GM20000 (cell line): ENCODE data around the gene VWCE.
A peak's percentile ranks its signal among the peaks of the same experiment; 100 is the strongest.

Experiments used
- DNase-seq: peaks from one replicate; pipeline ENCODE4 v3.0.0; 2012; ENCODE audit warnings: low spot score
- CTCF ChIP-seq: IDR thresholded peaks from 2 replicates; pipeline ENCODE4 v1.5.1; 2012; ENCODE audit warnings: mild to moderate bottlenecking, control low read depth; ENCODE audit errors: extremely low read depth, missing control alignments

VWCE gene, protein sequence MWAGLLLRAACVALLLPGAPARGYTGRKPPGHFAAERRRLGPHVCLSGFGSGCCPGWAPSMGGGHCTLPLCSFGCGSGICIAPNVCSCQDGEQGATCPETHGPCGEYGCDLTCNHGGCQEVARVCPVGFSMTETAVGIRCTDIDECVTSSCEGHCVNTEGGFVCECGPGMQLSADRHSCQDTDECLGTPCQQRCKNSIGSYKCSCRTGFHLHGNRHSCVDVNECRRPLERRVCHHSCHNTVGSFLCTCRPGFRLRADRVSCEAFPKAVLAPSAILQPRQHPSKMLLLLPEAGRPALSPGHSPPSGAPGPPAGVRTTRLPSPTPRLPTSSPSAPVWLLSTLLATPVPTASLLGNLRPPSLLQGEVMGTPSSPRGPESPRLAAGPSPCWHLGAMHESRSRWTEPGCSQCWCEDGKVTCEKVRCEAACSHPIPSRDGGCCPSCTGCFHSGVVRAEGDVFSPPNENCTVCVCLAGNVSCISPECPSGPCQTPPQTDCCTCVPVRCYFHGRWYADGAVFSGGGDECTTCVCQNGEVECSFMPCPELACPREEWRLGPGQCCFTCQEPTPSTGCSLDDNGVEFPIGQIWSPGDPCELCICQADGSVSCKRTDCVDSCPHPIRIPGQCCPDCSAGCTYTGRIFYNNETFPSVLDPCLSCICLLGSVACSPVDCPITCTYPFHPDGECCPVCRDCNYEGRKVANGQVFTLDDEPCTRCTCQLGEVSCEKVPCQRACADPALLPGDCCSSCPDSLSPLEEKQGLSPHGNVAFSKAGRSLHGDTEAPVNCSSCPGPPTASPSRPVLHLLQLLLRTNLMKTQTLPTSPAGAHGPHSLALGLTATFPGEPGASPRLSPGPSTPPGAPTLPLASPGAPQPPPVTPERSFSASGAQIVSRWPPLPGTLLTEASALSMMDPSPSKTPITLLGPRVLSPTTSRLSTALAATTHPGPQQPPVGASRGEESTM

GRCh38 chr11:61294717-61295595 is at the start of gene VWCE:
VWCE (minus strand) TSS chr11:61295316; CDS start chr11:61295037, 279 bp downstream.
- TF ChIP-seq CTCF = peak; percentile 80
- DNase-seq = peak; percentile 96

DNA sequence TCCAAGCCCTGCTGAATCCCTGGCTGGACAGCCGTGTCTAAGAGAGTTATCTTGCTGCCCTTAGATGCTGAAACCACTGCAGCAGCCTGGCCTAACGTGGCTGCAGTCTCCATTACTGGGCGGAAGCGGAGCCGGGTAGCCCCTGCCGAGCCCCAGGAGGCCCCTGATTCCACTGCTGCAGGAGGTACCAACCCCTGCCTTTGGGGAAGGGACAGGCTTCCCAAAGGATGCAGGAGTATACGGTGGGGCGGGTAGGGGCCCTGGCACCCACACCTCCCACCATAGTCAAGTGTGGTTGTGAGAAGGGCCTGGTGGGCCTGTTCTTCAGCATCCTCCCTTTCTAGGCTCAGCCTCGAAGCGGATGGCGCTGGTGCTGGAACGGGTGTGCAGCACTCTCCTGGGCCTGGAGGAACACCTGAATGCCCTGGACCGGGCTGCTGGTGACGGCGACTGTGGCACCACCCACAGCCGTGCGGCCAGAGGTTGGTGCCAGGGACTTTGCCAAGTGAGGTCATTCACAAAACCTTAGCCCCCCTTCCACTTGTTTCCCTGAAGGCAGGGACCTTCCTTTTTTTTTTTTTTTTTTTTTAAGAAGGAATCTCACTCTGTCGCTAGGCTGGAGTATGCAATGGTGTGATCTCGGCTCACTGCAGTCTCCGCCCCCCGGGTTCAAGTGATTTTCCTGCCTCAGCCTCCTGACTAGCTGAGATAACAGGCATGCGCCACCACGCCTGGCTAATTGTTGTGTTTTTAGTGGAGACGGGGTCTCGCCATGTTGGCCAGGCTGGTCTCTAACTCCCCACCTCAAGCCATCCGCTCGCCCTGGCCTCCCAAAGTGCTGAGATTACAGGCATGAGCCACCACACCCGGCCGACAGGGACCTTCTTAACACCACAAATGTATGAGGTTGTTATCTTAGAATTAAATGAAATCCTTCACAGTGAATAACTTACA is 49.0 kb upstream of the VWCE start:
- TF ChIP-seq CTCF = no peak
- no peak for DNase-seq

DNA sequence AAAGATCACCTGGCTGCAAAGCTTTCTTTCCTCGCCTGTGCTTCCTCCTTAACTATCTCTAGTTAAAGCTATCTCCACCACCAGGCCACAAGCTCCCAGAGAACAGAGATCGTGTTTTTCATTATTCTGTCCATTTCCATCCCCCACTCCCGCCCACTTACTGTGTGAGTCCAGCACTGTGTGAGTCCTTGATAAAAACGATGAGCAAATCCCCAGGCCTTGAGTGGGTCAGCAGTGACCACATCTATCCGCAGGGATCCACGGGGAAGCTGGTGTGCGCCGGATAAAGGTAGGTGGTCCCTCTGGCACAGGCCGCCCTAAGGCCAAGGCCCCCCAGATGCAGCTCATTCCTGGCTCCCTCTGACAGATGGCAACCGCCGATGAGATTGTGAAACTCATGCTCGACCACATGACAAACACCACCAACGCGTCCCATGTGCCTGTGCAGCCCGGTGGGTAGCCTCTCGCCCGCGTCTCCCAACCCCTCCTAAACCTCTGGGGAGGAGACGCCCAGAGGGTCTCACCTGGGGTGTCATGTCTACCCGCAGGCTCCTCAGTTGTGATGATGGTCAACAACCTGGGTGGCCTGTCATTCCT is 47.2 kb upstream of the VWCE start:
- DNase-seq = no peak
- TF ChIP-seq CTCF = no peak

- no peak for DNase-seq
- TF ChIP-seq CTCF = no peak
These were observed 46.6 kb upstream of the VWCE start for GRCh38 chr11:61341706-61342105.

GRCh38 chr11:61340979-61341378 is 45.9 kb upstream of the VWCE start:
- TF ChIP-seq CTCF = no peak
- no peak for DNase-seq

GRCh38 chr11:61339490-61339878 is 44.4 kb upstream of the VWCE start:
- no peak for DNase-seq
- TF ChIP-seq CTCF = no peak
